NB4 (cell line): ENCODE measurements around the gene P3R3URF.

Source experiments
- CTCF ChIP-seq: IDR thresholded peaks from one replicate; pipeline ENCODE4 v1.5.1; 2012; ENCODE audit warnings: low read depth, low read length
- MAX ChIP-seq: IDR thresholded peaks from 2 replicates; pipeline ENCODE4 v1.6.1; 2011; ENCODE audit warnings: low read depth, low read length
- MYC ChIP-seq: IDR thresholded peaks from 2 replicates; pipeline ENCODE4 v1.6.1; 2011; ENCODE audit warnings: low read depth, low read length
- POLR2A ChIP-seq: IDR thresholded peaks from 2 replicates; pipeline ENCODE4 v1.6.1; 2011; ENCODE audit warnings: mild to moderate bottlenecking; ENCODE audit not compliant: insufficient read length; ENCODE audit errors: extremely low read depth

- TF ChIP-seq CTCF (no peak), POLR2A (no peak), MAX (no peak), MYC (no peak)
Measured at GRCh38 chr1:46219551-46220520, 43.5 kb upstream of the P3R3URF start.
